Endothelial cell (in vitro differentiated cells): ENCODE data around the gene SEC63. TPM values are rescaled to one million over a fixed set of nuclear protein-coding genes. Genes with fewer than 3 reads are reported as not detected.
A peak's percentile ranks its signal among the peaks of the same experiment; 100 is the strongest.

Experiments
- DNase-seq: peaks from one replicate; pipeline ENCODE4 v3.0.0; 2021; ENCODE audit warnings: low spot score
- H3K27ac Mint-ChIP-seq: one replicate; pipeline ENCODE4 v1.8.0; 2021; ENCODE audit warnings: mixed read lengths, inconsistent platforms; ENCODE audit not compliant: unreplicated experiment
- H3K27me3 Mint-ChIP-seq: one replicate; pipeline ENCODE4 v1.8.0; 2021; ENCODE audit warnings: mild to moderate bottlenecking, moderate library complexity, mixed read lengths, inconsistent platforms; ENCODE audit not compliant: unreplicated experiment
- H3K36me3 Mint-ChIP-seq: one replicate; pipeline ENCODE4 v1.8.0; 2021; ENCODE audit warnings: mild to moderate bottlenecking, low read depth, mixed read lengths, inconsistent platforms; ENCODE audit not compliant: unreplicated experiment
- H3K4me1 Mint-ChIP-seq: one replicate; pipeline ENCODE4 v1.8.0; 2021; ENCODE audit warnings: mild to moderate bottlenecking, mixed read lengths, inconsistent platforms; ENCODE audit not compliant: unreplicated experiment
- H3K4me3 Mint-ChIP-seq: one replicate; pipeline ENCODE4 v1.8.0; 2021; ENCODE audit warnings: mild to moderate bottlenecking, mixed read lengths, inconsistent platforms; ENCODE audit not compliant: unreplicated experiment
- H3K9me3 Mint-ChIP-seq: one replicate; pipeline ENCODE4 v1.8.0; 2021; ENCODE audit warnings: mixed read lengths, inconsistent platforms; ENCODE audit not compliant: unreplicated experiment
- CTCF ChIP-seq: fragments of 200-600 bp; sonication (generic); IDR thresholded peaks from one replicate; pipeline ENCODE4 v1.5.0; 2021; ENCODE audit warnings: antibody characterized with exemption; ENCODE audit not compliant: unreplicated experiment
- total RNA-seq: library from RNA; stranded (reverse); fragmentation: NEBNext Ultra II Directional; extraction: Animal tissue kit (Norgen Biotek cat#: 25700); gene quantifications from one replicate; pipeline ENCODE4 v1.2.1, GENCODE V29; 2021; ENCODE audit not compliant: unreplicated experiment

The SEC63 gene
- total RNA-seq, 1 donor from 2014 or later: 120 TPM

GRCh38 chr6:107849325-107849724 is 108.7 kb downstream of the SEC63 start:
- Mint-ChIP-seq H3K36me3 (no peaks in the 10 kb centered on the region), H3K27ac (no peak overlapping the region), H3K9me3 (no peaks in the 10 kb centered on the region), H3K27me3 (no peaks in the 10 kb centered on the region), H3K4me1 (no peaks in the 10 kb centered on the region), H3K4me3 (no peak overlapping the region)
- TF ChIP-seq CTCF: no peak
- DNase-seq: no peak

GRCh38 chr6:107847844-107848802 is 109.9 kb downstream of the SEC63 start:
- Mint-ChIP-seq H3K9me3 (no peaks in the 10 kb centered on the region), H3K36me3 (no peaks in the 10 kb centered on the region), H3K27ac (no peak overlapping the region), H3K4me3 (peak overlapping the region; percentile 47), H3K27me3 (no peaks in the 10 kb centered on the region), H3K4me1 (peaks cover 9% of the 10 kb centered on the region)
- peak; percentile 96 for DNase-seq
- TF ChIP-seq CTCF: peak; percentile 99

- DNase-seq: no peak
- no peaks in the 10 kb centered on the region for H3K9me3 Mint-ChIP-seq
- H3K4me1 Mint-ChIP-seq: peaks cover 9% of the 10 kb centered on the region
- H3K27me3 Mint-ChIP-seq: no peaks in the 10 kb centered on the region
- TF ChIP-seq CTCF: no peak
- H3K36me3 Mint-ChIP-seq: no peaks in the 10 kb centered on the region
- no peak overlapping the region for H3K4me3 Mint-ChIP-seq
- no peak overlapping the region for H3K27ac Mint-ChIP-seq
These were observed 111.7 kb downstream of the SEC63 start for GRCh38 chr6:107846262-107846795.

GRCh38 chr6:107845777-107846176 is 112.2 kb downstream of the SEC63 start:
- no peak for DNase-seq
- Mint-ChIP-seq H3K27ac (no peak overlapping the region), H3K36me3 (no peaks in the 10 kb centered on the region)

More at GRCh38 chr6:107845777-107846176, 112.2 kb downstream of the SEC63 start:
- Mint-ChIP-seq H3K9me3 (no peaks in the 10 kb centered on the region), H3K4me3 (no peak overlapping the region), H3K27me3 (no peaks in the 10 kb centered on the region), H3K4me1 (peaks cover 9% of the 10 kb centered on the region)
- TF ChIP-seq CTCF: no peak
